Caco-2 (cell line): ENCODE measurements around the gene DOK7. TPM values are rescaled to one million over a fixed set of nuclear protein-coding genes. Genes with fewer than 3 reads are reported as not detected.

Experiments used
- BruUV-seq: library from RNA; stranded (reverse); fragments of 400-500 nt; replicated peaks from 2 replicates; lab custom pipeline; 2021; lab: Mats Ljungman, UMichigan
- CTCF ChIA-PET: fragments of 300-600 bp; sonication (Branson Sonifier 250); formaldehyde crosslinking; loops from one replicate; lab custom pipeline; 2022; ENCODE audit warnings: antibody characterized with exemption; lab: Charles Lee
- POLR2A ChIA-PET: fragments of 300-600 bp; sonication (Branson Sonifier 250); formaldehyde crosslinking; loops from one replicate; lab custom pipeline; 2022; ENCODE audit warnings: antibody characterized with exemption; lab: Charles Lee
- DNase-seq, 2 experiments: peaks; one replicate each; pipeline versions ENCODE4 v3.0.0 to v3.0.0-alpha.2; 2020 to 2022
- H3K27me3 ChIP-seq: replicated peaks from 2 replicates; pipeline ENCODE4 v1.6.0; 2011; ENCODE audit warnings: low read length; ENCODE audit not compliant: control insufficient read depth, insufficient read depth
- H3K36me3 ChIP-seq: 2 replicates; pipeline ENCODE4 v1.5.1; 2011; ENCODE audit warnings: low read length; ENCODE audit not compliant: control insufficient read depth, insufficient read depth
- H3K4me1 ChIP-seq: fragments of 250-450 bp; sonication (Bioruptor Pico); 2 replicates; pipeline ENCODE4 v1.5.1; 2020; ENCODE audit warnings: mild to moderate bottlenecking
- H3K4me3 ChIP-seq: 2 replicates; pipeline ENCODE4 v1.5.1; 2011; ENCODE audit warnings: low read depth, mild to moderate bottlenecking, control low read depth, low read length
- H3K9me3 ChIP-seq: fragments of 250-450 bp; sonication (Bioruptor Pico); 2 replicates; pipeline ENCODE4 v1.5.1; 2020; ENCODE audit warnings: mild to moderate bottlenecking, moderate library complexity
- H3K27ac Mint-ChIP-seq: one replicate; pipeline ENCODE4 v1.8.0; 2022; ENCODE audit warnings: mixed read lengths; ENCODE audit not compliant: unreplicated experiment
- H3K27me3 Mint-ChIP-seq: one replicate; pipeline ENCODE4 v1.8.0; 2022; ENCODE audit warnings: mixed read lengths; ENCODE audit not compliant: insufficient read depth, unreplicated experiment
- H3K36me3 Mint-ChIP-seq: one replicate; pipeline ENCODE4 v1.8.0; 2022; ENCODE audit warnings: mild to moderate bottlenecking, mixed read lengths; ENCODE audit not compliant: insufficient read depth, unreplicated experiment
- H3K4me1 Mint-ChIP-seq: one replicate; pipeline ENCODE4 v1.8.0; 2022; ENCODE audit warnings: low read depth, mixed read lengths; ENCODE audit not compliant: unreplicated experiment
- H3K4me3 Mint-ChIP-seq: one replicate; pipeline ENCODE4 v1.8.0; 2022; ENCODE audit warnings: mild to moderate bottlenecking, moderate library complexity, mixed read lengths; ENCODE audit not compliant: unreplicated experiment
- H3K9me3 Mint-ChIP-seq: one replicate; pipeline ENCODE4 v1.8.0; 2022; ENCODE audit warnings: mixed read lengths; ENCODE audit not compliant: unreplicated experiment
- intact Hi-C: fragments of 100-400 bp; cut with micrococcal nuclease; formaldehyde crosslinking; loops from one replicate; pipeline ENCODE4 v1.10.0; 2022; ENCODE audit not compliant: unreplicated experiment
- total RNA-seq: library from RNA; stranded (reverse); gene quantifications from 2 replicates; pipeline ENCODE4 v1.2.3, GENCODE V29; 2022
- TF ChIP-seq, protein P1 (sequence below), 2 experiments: fragments of 200-600 bp in 1 of 2; IDR thresholded peaks; 1 replicate in 1 of 2; 2 replicates in 1 of 2; pipeline versions ENCODE4 v1.5.1 to v1.8.0; 2011 to 2022; ENCODE audit warnings: antibody characterized with exemption in 1 of 2, control low read depth in 1 of 2, inconsistent platforms in 1 of 2, low read depth in 1 of 2, low read length in 1 of 2, mild to moderate bottlenecking in 1 of 2, moderate library complexity in 1 of 2; ENCODE audit not compliant: insufficient read depth in 1 of 2, severe bottlenecking in 1 of 2, unreplicated experiment in 1 of 2

DOK7 gene
- total RNA-seq, 1 experiment from 2014 or later = 0.29 TPM

GRCh38 chr4:3420606-3420955 is 42.5 kb upstream of the DOK7 start:
- Histone ChIP-seq H3K4me1 (no peaks in the 10 kb centered on the region), H3K4me3 (no peak overlapping the region), H3K27me3 (no peaks in the 10 kb centered on the region), H3K36me3 (no peaks in the 10 kb centered on the region), H3K9me3 (no peaks in the 10 kb centered on the region)
- Mint-ChIP-seq H3K4me3 (no peak overlapping the region), H3K9me3 (no peaks in the 10 kb centered on the region), H3K27ac (no peak overlapping the region), H3K4me1 (no peaks in the 10 kb centered on the region), H3K36me3 (peaks cover 5% of the 10 kb centered on the region), H3K27me3 (no peaks in the 10 kb centered on the region)
- intact Hi-C loops = no loop called here
- no peak for DNase-seq
- CTCF ChIA-PET = no interaction called here
- TF ChIP-seq, protein P1, sequence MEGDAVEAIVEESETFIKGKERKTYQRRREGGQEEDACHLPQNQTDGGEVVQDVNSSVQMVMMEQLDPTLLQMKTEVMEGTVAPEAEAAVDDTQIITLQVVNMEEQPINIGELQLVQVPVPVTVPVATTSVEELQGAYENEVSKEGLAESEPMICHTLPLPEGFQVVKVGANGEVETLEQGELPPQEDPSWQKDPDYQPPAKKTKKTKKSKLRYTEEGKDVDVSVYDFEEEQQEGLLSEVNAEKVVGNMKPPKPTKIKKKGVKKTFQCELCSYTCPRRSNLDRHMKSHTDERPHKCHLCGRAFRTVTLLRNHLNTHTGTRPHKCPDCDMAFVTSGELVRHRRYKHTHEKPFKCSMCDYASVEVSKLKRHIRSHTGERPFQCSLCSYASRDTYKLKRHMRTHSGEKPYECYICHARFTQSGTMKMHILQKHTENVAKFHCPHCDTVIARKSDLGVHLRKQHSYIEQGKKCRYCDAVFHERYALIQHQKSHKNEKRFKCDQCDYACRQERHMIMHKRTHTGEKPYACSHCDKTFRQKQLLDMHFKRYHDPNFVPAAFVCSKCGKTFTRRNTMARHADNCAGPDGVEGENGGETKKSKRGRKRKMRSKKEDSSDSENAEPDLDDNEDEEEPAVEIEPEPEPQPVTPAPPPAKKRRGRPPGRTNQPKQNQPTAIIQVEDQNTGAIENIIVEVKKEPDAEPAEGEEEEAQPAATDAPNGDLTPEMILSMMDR (IDR thresholded peaks at IDR 0.05; ENCODE audit: insufficient read depth in 1 of 2, low read depth in 1 of 2, low read length in 1 of 2, severe bottlenecking in 1 of 2, unreplicated experiment in 1 of 2) = no peak
- POLR2A ChIA-PET = no interaction called here
- no TSS peak for BruUV-seq

GRCh38 chr4:3420956-3421355 is 42.1 kb upstream of the DOK7 start:
- H3K9me3 Mint-ChIP-seq = no peaks in the 10 kb centered on the region
- CTCF ChIA-PET = no interaction called here

DNA sequence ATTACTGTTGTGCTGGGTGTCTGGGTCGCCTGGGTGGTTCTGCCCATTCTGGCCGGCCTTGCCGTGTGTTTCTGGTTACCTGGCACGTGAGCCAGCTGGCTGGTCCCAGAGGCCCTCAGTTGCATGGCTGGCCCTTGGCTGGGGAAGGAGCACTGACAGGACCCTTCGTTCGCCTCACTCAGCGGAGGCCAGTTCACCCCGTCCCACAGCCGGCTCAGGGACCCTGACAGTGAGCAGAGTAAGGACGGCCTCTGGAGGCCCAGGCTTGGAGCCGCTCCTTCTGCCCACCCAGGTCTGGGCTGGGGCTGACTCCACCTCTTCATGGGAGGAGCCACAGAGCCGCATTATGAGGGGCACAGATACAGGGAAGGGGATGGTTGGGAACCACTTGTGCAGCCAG is 41.6 kb upstream of the DOK7 start:
- TF ChIP-seq, protein P1 (IDR thresholded peaks at IDR 0.05; ENCODE audit: insufficient read depth in 1 of 2, low read depth in 1 of 2, low read length in 1 of 2, severe bottlenecking in 1 of 2, unreplicated experiment in 1 of 2) = no peak
- Histone ChIP-seq H3K27me3 (no peaks in the 10 kb centered on the region), H3K36me3 (no peaks in the 10 kb centered on the region), H3K4me3 (no peak overlapping the region), H3K9me3 (no peaks in the 10 kb centered on the region), H3K4me1 (no peaks in the 10 kb centered on the region)
- Mint-ChIP-seq H3K4me3 (no peak overlapping the region), H3K9me3 (no peaks in the 10 kb centered on the region), H3K27ac (no peak overlapping the region), H3K27me3 (no peaks in the 10 kb centered on the region), H3K4me1 (no peaks in the 10 kb centered on the region), H3K36me3 (peaks cover 5% of the 10 kb centered on the region)
- BruUV-seq = no TSS peak
- ChIA-PET POLR2A (no interaction called here), CTCF (no interaction called here)
- DNase-seq = no peak
- intact Hi-C loops = no loop called here

More at GRCh38 chr4:3420956-3421355, 42.1 kb upstream of the DOK7 start:
- Mint-ChIP-seq H3K36me3 (peaks cover 5% of the 10 kb centered on the region), H3K4me1 (no peaks in the 10 kb centered on the region), H3K4me3 (no peak overlapping the region), H3K27me3 (no peaks in the 10 kb centered on the region), H3K27ac (no peak overlapping the region)
- no peaks in the 10 kb centered on the region for H3K4me1 ChIP-seq
- intact Hi-C loops = no loop called here
- no peak for DNase-seq
- POLR2A ChIA-PET = no interaction called here
- no peaks in the 10 kb centered on the region for H3K36me3 ChIP-seq
- H3K4me3 ChIP-seq = no peak overlapping the region
- TF ChIP-seq, protein P1 (IDR thresholded peaks at IDR 0.05; ENCODE audit: insufficient read depth in 1 of 2, low read depth in 1 of 2, low read length in 1 of 2, severe bottlenecking in 1 of 2, unreplicated experiment in 1 of 2) = no peak
- no peaks in the 10 kb centered on the region for H3K9me3 ChIP-seq
- no TSS peak for BruUV-seq
- no peaks in the 10 kb centered on the region for H3K27me3 ChIP-seq
